GM12864 (cell line): Measurements from ENCODE around the gene FEV.

ENCODE experiments used
- DNase-seq: peaks from one replicate; pipeline ENCODE4 v3.0.0-alpha.2; 2011; ENCODE audit warnings: low read depth
- H3K4me3 ChIP-seq: 2 replicates; pipeline ENCODE4 v1.5.1; 2011; ENCODE audit warnings: mild to moderate bottlenecking, low read depth, low read length, control low read depth
- CTCF ChIP-seq: IDR thresholded peaks from 2 replicates; pipeline ENCODE4 v1.5.1; 2011; ENCODE audit warnings: low read depth, mild to moderate bottlenecking, moderate library complexity, low read length, control low read depth, inconsistent platforms; ENCODE audit errors: missing control alignments

Gene FEV

GRCh38 chr2:219022616-219023015, 37.6 kb upstream of the FEV start:
- DNase-seq, result no peak
- no peak for TF ChIP-seq CTCF

GRCh38 chr2:219022041-219022440, 37.1 kb upstream of the FEV start:
- DNase-seq, result no peak
- H3K4me3 ChIP-seq, result no peak overlapping the region
- no peak for TF ChIP-seq CTCF

More at GRCh38 chr2:219022616-219023015, 37.6 kb upstream of the FEV start:
- no peak overlapping the region for H3K4me3 ChIP-seq

GRCh38 chr2:219021591-219021990, 36.6 kb upstream of the FEV start:
- TF ChIP-seq CTCF, result no peak
- no peak for DNase-seq
- no peak overlapping the region for H3K4me3 ChIP-seq

GRCh38 chr2:219020604-219021365, 35.8 kb upstream of the FEV start:
- H3K4me3 ChIP-seq, result no peak overlapping the region
- no peak for DNase-seq
- no peak for TF ChIP-seq CTCF

- no peak overlapping the region for H3K4me3 ChIP-seq
- no peak for TF ChIP-seq CTCF
- DNase-seq, result no peak
Observed at GRCh38 chr2:219019436-219019835, 34.5 kb upstream of the FEV start.

GRCh38 chr2:219018726-219019125, 33.7 kb upstream of the FEV start:
- no peak for TF ChIP-seq CTCF
- no peak overlapping the region for H3K4me3 ChIP-seq
- DNase-seq, result no peak

- H3K4me3 ChIP-seq, result no peak overlapping the region
- no peak for DNase-seq
- TF ChIP-seq CTCF, result no peak
Observed at GRCh38 chr2:219018286-219018685, 33.3 kb upstream of the FEV start.
